ENCODE data around the gene APOBR. TPM values are rescaled to one million over a fixed set of nuclear protein-coding genes. Genes with fewer than 3 reads are reported as not detected.

APOBR gene
- polyA plus RNA-seq, 3 donors, result 1.9 to 48.6 (median 3.8) TPM

GRCh38 chr16:28491970-28492474 is 2.4 kb upstream of the APOBR start, which contains the start of gene CLN3:
Gene CLN3, minus strand, starts transcription at chr16:28492074. Its CDS starts 315 bp downstream, at chr16:28491759.
- peaks cover 31 to 42% of the 10 kb centered on the region in 2 donors for H3K36me3 Mint-ChIP-seq
- intact Hi-C loops (cut with micrococcal nuclease), result loop anchor here in 1 of 2 donors (5.0 kb wide), 1 partner anchor 60 kb away; the partner anchor contains the start of gene SGF29
- H3K4me1 ChIP-seq (ENCODE audit: control insufficient read depth in 1 of 2, insufficient read depth in 2 of 2, low read length in 2 of 2), result peaks cover 53 to 62% of the 10 kb centered on the region in 2 donors
- peak; percentile 89 to 93 (median 91) for DNase-seq
- H2AFZ ChIP-seq (ENCODE audit: insufficient read depth, low read depth, low read length, poor library complexity, severe bottlenecking), result peak within 1 kb of the TSS; percentile 88
- peak within 1 kb of the TSS; percentile 88 to 95 for H3K4me3 Mint-ChIP-seq
- H3K9me3 Mint-ChIP-seq, result no peaks in the 10 kb centered on the region
- peaks cover 0 to 1% (median 0%) of the 10 kb centered on the region in 3 donors for H3K27me3 Mint-ChIP-seq (ENCODE audit: low read depth in 3 of 3)
- peak within 1 kb of the TSS; percentile 73 to 100 (median 99) for H3K4me3 ChIP-seq (replicated peaks in 1 of 3; ENCODE audit: low read depth in 2 of 3, low read length in 3 of 3)
- no peak for TF ChIP-seq CTCF (IDR thresholded peaks at IDR 0.05)
- H3K79me2 ChIP-seq (ENCODE audit: insufficient read depth, low read length), result peaks cover 81% of the 10 kb centered on the region
- H3K36me3 ChIP-seq (replicated peaks in 1 of 2; ENCODE audit: control insufficient read depth in 1 of 2, insufficient read depth in 2 of 2, low read length in 2 of 2), result peaks cover 28 to 35% of the 10 kb centered on the region in 2 donors
- peak within 1 kb of the TSS; percentile 100 for H3K4me2 ChIP-seq (replicated peaks; ENCODE audit: extremely low read depth, low read length, poor library complexity, severe bottlenecking)
- WGBS (ENCODE audit: insufficient coverage), result 0% methylated on average over 18 of the region's 21 CpGs
- H3K27ac ChIP-seq (ENCODE audit: low read depth in 1 of 2, low read length in 2 of 2), result peak within 1 kb of the TSS; percentile 99
- peak within 1 kb of the TSS; percentile 92 for H3K9ac ChIP-seq (ENCODE audit: insufficient read depth, low read length, poor library complexity, severe bottlenecking)
- H3K27me3 ChIP-seq (ENCODE audit: control insufficient read depth in 2 of 2, insufficient read depth in 2 of 2, low read length in 2 of 2), result no peaks in the 10 kb centered on the region
- H3K9me3 ChIP-seq (replicated peaks in 1 of 2; ENCODE audit: control insufficient read depth in 1 of 2, insufficient read depth in 1 of 2, low read length in 2 of 2), result no peaks in the 10 kb centered on the region
- H3K4me1 Mint-ChIP-seq, result peaks cover 58% of the 10 kb centered on the region
- H4K20me1 ChIP-seq (ENCODE audit: insufficient read depth, low read length), result peaks cover 35% of the 10 kb centered on the region
- peak within 1 kb of the TSS; percentile 99 to 100 (median 100) for H3K27ac Mint-ChIP-seq

DNA sequence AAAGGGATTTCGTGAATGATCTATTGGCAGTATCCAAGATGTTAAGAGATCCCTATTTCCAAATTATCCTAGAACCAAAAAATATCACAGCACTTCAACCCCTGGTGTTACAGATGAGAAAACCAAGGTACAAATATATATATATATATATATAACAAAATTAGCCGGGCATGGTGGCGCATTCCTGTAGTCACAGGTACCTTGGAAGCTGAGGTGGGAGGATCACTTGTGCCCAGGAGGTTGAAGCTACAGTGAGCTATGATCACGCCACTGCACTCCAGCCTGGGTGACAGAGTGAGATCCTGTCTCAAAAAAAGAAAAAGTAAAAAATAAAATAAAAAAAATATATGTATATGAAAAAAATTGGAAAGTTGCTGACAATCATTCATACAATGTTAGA is 1.9 kb upstream of the APOBR start:
- peaks cover 63% of the 10 kb centered on the region for H3K4me1 Mint-ChIP-seq

More for the DNA sequence above, 1.9 kb upstream of the APOBR start:
- no peak for DNase-seq
- no peaks in the 10 kb centered on the region for H3K27me3 ChIP-seq (ENCODE audit: control insufficient read depth in 2 of 2, insufficient read depth in 2 of 2, low read length in 2 of 2)
- H3K79me2 ChIP-seq (ENCODE audit: insufficient read depth, low read length), result peaks cover 81% of the 10 kb centered on the region
- peak overlapping the region; percentile 99 for H3K27ac ChIP-seq (ENCODE audit: low read depth in 1 of 2, low read length in 2 of 2)
- WGBS (ENCODE audit: insufficient coverage), result no CpG with 5 or more reads among the region's 4 CpGs
- no peak for TF ChIP-seq CTCF (IDR thresholded peaks at IDR 0.05)
- Mint-ChIP-seq H3K27ac (peak overlapping the region; percentile 99 to 100 (median 100)), H3K36me3 (peaks cover 31 to 42% of the 10 kb centered on the region in 2 donors), H3K9me3 (peaks cover 0 to under 1% (median 0%) of the 10 kb centered on the region in 7 donors), H3K27me3 (ENCODE audit: low read depth in 3 of 3) (peaks cover 0 to 1% (median 0%) of the 10 kb centered on the region in 3 donors), H3K4me3 (peak overlapping the region; percentile 88 to 95)
- H3K9me3 ChIP-seq (replicated peaks in 1 of 2; ENCODE audit: control insufficient read depth in 1 of 2, insufficient read depth in 1 of 2, low read length in 2 of 2), result no peaks in the 10 kb centered on the region
- intact Hi-C loops (cut with micrococcal nuclease), result loop anchor here in 1 of 2 donors (5.0 kb wide), 1 partner anchor 60 kb away; the partner anchor contains the start of gene SGF29
- H2AFZ ChIP-seq (ENCODE audit: insufficient read depth, low read depth, low read length, poor library complexity, severe bottlenecking), result peak overlapping the region; percentile 88
- peaks cover 35% of the 10 kb centered on the region for H4K20me1 ChIP-seq (ENCODE audit: insufficient read depth, low read length)
- peak overlapping the region; percentile 100 for H3K4me2 ChIP-seq (replicated peaks; ENCODE audit: extremely low read depth, low read length, poor library complexity, severe bottlenecking)
- H3K9ac ChIP-seq (ENCODE audit: insufficient read depth, low read length, poor library complexity, severe bottlenecking), result peak overlapping the region; percentile 92
- H3K36me3 ChIP-seq (replicated peaks in 1 of 2; ENCODE audit: control insufficient read depth in 1 of 2, insufficient read depth in 2 of 2, low read length in 2 of 2), result peaks cover 28 to 35% of the 10 kb centered on the region in 2 donors
- peak overlapping the region; percentile 73 to 100 (median 99) for H3K4me3 ChIP-seq (replicated peaks in 1 of 3; ENCODE audit: low read depth in 2 of 3, low read length in 3 of 3)
- H3K4me1 ChIP-seq (ENCODE audit: control insufficient read depth in 1 of 2, insufficient read depth in 2 of 2, low read length in 2 of 2), result peaks cover 57 to 67% of the 10 kb centered on the region in 2 donors

All from CD14-positive monocyte (primary cell).